ENCODE data around the gene HPS5. TPM values are rescaled to one million over a fixed set of nuclear protein-coding genes. Genes with fewer than 3 reads are reported as not detected.

The HPS5 gene
- total RNA-seq, 4 donors from 2014 or later = 10.8 to 21.2 (median 15.5) TPM

DNA sequence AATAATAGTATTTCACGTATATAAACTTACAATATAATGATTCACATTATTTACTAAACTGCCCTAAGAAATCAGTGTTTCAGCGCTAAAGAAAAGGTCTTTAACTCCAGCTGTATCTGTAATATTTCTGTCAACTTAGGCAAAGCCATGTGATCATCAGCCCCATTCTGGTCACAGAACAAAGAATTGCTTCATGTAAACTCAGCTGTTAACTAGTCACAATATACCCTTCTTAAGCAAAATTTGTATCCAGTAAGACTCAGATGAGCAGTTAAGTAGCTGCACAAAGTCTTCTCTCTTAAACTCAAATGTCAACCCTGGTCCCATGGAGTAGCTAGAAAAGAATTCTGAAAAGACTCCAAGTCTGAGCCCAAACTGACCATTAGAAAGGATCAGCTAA lies 26.6 kb downstream of the HPS5 start:
- Histone ChIP-seq H3K9me3 (no peaks in the 10 kb centered on the region), H3K27me3 (no peaks in the 10 kb centered on the region), H3K27ac (no peak overlapping the region), H3K4me1 (no peaks in the 10 kb centered on the region), H3K4me3 (no peak overlapping the region), H3K36me3 (peaks cover 0 to 100% (median 38%) of the 10 kb centered on the region in 3 donors)
- 88 to 90% methylated on average over 2 of the region's 2 CpGs for WGBS, 2 donors
- intact Hi-C loops (cut with DNase I) = no loop called here
- DNase-seq = no peak
- TF ChIP-seq POLR2A (IDR thresholded peaks at IDR 0.05) = no peak
- TF ChIP-seq, protein P1, sequence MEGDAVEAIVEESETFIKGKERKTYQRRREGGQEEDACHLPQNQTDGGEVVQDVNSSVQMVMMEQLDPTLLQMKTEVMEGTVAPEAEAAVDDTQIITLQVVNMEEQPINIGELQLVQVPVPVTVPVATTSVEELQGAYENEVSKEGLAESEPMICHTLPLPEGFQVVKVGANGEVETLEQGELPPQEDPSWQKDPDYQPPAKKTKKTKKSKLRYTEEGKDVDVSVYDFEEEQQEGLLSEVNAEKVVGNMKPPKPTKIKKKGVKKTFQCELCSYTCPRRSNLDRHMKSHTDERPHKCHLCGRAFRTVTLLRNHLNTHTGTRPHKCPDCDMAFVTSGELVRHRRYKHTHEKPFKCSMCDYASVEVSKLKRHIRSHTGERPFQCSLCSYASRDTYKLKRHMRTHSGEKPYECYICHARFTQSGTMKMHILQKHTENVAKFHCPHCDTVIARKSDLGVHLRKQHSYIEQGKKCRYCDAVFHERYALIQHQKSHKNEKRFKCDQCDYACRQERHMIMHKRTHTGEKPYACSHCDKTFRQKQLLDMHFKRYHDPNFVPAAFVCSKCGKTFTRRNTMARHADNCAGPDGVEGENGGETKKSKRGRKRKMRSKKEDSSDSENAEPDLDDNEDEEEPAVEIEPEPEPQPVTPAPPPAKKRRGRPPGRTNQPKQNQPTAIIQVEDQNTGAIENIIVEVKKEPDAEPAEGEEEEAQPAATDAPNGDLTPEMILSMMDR (IDR thresholded peaks at IDR 0.05) = no peak

DNA sequence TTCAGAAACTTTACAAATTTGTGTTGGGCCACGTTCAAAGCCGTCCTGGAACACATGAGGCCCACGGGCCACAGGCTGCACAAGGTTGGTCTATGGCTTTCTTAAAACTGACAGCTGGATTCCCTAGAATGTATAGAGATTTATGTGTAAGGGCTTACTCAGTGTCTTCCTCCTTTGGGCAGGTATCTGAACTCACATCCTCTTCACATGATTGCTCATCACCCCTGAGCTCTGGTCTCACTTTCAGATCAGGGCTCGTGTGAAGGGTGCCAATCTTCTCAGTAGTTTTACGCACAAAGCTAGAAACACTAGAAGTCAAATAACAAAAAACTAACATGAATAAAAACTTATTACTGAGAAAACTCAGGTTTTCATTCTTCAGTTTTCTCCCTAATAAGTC lies 27.1 kb downstream of the HPS5 start:
- Histone ChIP-seq H3K27ac (no peak overlapping the region), H3K36me3 (peaks cover 0 to 100% (median 34%) of the 10 kb centered on the region in 3 donors), H3K4me3 (no peak overlapping the region), H3K27me3 (no peaks in the 10 kb centered on the region), H3K9me3 (no peaks in the 10 kb centered on the region), H3K4me1 (no peaks in the 10 kb centered on the region)
- intact Hi-C loops (cut with DNase I) = no loop called here
- no peak for DNase-seq
- TF ChIP-seq POLR2A (IDR thresholded peaks at IDR 0.05) = no peak
- TF ChIP-seq, protein P1 (IDR thresholded peaks at IDR 0.05) = no peak
- WGBS, 2 donors = 86 to 94% methylated on average over 5 of the region's 5 CpGs

DNA sequence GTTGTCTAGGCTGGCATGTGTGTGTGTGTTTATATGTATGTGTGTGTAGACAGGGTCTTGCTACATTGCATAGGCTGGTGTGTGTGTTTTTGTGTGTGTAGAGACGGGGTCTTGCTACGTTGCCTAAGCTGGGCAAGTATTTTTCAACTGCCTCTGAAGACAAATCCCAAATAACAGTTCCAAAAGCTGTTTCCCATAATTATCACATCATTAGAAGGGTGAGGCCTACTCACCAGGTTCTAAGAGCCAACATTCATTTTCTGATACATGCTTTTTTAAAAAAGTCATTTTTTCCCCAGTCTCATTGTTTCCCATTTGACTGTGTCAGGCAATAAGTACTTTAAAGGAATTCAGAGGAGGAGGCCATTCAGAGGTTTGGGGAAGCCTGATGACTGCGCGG lies 33.0 kb downstream of the HPS5 start:
- Histone ChIP-seq H3K27ac (no peak overlapping the region), H3K27me3 (no peaks in the 10 kb centered on the region), H3K4me1 (no peaks in the 10 kb centered on the region), H3K9me3 (no peaks in the 10 kb centered on the region), H3K36me3 (peaks cover 12 to 99% (median 17%) of the 10 kb centered on the region in 3 donors), H3K4me3 (no peak overlapping the region)
- TF ChIP-seq, protein P1 (IDR thresholded peaks at IDR 0.05) = no peak
- TF ChIP-seq POLR2A (IDR thresholded peaks at IDR 0.05) = no peak
- 95 to 100% methylated on average over 4 of the region's 4 CpGs for WGBS, 2 donors
- intact Hi-C loops (cut with DNase I) = no loop called here
- DNase-seq = no peak

DNA sequence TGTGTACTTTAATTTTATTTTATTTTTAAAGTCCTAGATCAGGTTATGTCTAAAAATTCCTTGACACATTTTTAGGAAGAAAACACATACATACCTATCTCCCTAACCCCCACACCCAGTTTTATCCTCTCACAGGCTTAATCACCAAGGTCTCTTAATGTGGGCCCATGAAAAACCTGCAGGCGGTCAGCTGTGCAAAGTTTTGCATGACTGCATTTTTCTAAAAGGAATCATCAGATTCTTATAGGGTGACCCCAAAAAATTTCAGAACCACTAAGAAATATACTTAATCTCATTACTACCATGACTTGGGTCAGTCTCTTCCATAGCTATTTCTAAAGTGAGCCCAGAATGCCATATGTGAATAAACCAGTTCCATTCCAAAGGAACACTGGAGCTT lies 36.1 kb downstream of the HPS5 start:
- 100% methylated on average over 1 of the region's 1 CpG for WGBS, 2 donors

DNA sequence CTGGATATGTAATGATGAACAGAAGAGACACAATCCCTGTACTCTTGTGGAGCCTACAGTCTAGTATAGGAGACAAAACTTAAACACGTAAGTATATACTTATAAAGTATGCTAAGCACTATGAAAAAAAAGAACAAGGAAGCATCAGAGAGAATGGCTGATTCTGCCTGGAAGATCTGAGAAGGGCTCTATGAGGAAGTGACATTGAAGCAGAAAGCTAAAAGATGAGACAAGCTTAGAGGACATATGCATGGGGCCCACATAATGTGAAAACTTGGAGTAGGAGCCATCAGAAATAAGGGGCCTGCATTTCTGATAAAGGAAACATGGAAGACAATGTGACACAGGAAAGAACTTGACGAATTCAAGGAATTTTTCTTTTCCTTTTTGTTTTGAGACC lies 39.3 kb downstream of the HPS5 start:
- intact Hi-C loops (cut with DNase I) = no loop called here
- Histone ChIP-seq H3K9me3 (no peaks in the 10 kb centered on the region), H3K27me3 (no peaks in the 10 kb centered on the region), H3K4me3 (no peak overlapping the region), H3K4me1 (no peaks in the 10 kb centered on the region), H3K27ac (no peak overlapping the region), H3K36me3 (peaks cover 7 to 94% (median 21%) of the 10 kb centered on the region in 3 donors)
- no peak for TF ChIP-seq POLR2A (IDR thresholded peaks at IDR 0.05)
- TF ChIP-seq, protein P1 (IDR thresholded peaks at IDR 0.05) = no peak
- no peak for DNase-seq
- 92 to 93% methylated on average over 2 of the region's 2 CpGs for WGBS, 2 donors

More for the DNA sequence above, 36.1 kb downstream of the HPS5 start:
- intact Hi-C loops (cut with DNase I) = no loop called here
- H3K4me3 ChIP-seq = no peak overlapping the region
- TF ChIP-seq POLR2A (IDR thresholded peaks at IDR 0.05) = no peak
- TF ChIP-seq, protein P1 (IDR thresholded peaks at IDR 0.05) = no peak
- peaks cover 12 to 97% (median 21%) of the 10 kb centered on the region in 3 donors for H3K36me3 ChIP-seq
- H3K27me3 ChIP-seq = no peaks in the 10 kb centered on the region
- no peaks in the 10 kb centered on the region for H3K9me3 ChIP-seq
- H3K4me1 ChIP-seq = no peaks in the 10 kb centered on the region
- H3K27ac ChIP-seq = no peak overlapping the region
- DNase-seq = no peak

Measured in esophagus squamous epithelium (tissue), 5 donors.